Fibroblast of lung (primary cell): ENCODE results near the gene FAM72D.
"Not testable (repeated sequence)": the region's sequence is repeated elsewhere in the genome, so short reads cannot be mapped to it uniquely, and the experiment has no call there.

Experiments
- EZH2 ChIP-seq: IDR thresholded peaks from 2 replicates; pipeline ENCODE4 v1.5.1; 2012; ENCODE audit warnings: low read length, control low read depth, mild to moderate bottlenecking; ENCODE audit errors: missing control alignments
- TF ChIP-seq, protein P1 (sequence below), 2 donors: IDR thresholded peaks in 1 of 2; conservative IDR thresholded peaks in 1 of 2; 1 replicate in 1 of 2; 2 replicates in 1 of 2; pipeline ENCODE4 v1.5.1; 2011 to 2012; ENCODE audit warnings: low read length in 2 of 2, control low read depth in 1 of 2, inconsistent platforms in 1 of 2, low read depth in 1 of 2, mild to moderate bottlenecking in 1 of 2

DNA sequence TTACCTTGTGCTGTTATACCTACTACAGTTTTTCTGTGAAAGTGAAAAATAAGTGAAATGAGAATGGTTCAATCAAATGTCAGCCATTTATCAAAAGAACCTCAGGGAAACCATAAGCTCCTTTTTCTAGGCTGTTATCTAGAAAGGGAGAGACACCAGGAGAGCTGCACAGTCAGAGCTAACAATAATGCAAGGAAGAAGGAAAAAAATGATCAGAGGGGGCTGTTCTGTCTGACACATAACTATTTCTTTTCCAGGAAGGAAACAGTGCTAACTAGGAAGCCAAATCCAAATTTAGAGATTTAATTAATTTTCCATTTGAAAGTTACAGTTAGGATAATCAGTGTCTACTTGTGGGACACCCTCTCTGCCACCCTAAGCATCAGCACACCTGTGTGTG is 31.4 kb downstream of the FAM72D start:
- TF ChIP-seq, protein P1, sequence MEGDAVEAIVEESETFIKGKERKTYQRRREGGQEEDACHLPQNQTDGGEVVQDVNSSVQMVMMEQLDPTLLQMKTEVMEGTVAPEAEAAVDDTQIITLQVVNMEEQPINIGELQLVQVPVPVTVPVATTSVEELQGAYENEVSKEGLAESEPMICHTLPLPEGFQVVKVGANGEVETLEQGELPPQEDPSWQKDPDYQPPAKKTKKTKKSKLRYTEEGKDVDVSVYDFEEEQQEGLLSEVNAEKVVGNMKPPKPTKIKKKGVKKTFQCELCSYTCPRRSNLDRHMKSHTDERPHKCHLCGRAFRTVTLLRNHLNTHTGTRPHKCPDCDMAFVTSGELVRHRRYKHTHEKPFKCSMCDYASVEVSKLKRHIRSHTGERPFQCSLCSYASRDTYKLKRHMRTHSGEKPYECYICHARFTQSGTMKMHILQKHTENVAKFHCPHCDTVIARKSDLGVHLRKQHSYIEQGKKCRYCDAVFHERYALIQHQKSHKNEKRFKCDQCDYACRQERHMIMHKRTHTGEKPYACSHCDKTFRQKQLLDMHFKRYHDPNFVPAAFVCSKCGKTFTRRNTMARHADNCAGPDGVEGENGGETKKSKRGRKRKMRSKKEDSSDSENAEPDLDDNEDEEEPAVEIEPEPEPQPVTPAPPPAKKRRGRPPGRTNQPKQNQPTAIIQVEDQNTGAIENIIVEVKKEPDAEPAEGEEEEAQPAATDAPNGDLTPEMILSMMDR (conservative IDR thresholded peaks at IDR 0.05 in 1 of 2, IDR thresholded peaks at IDR 0.05 in 1 of 2; ENCODE audit: low read depth in 1 of 2, low read length in 2 of 2): not testable (repeated sequence)
- TF ChIP-seq EZH2: not testable (repeated sequence)
